SK-N-SH (cell line): Measurements from ENCODE around the gene MSH2. TPM values are rescaled to one million over a fixed set of nuclear protein-coding genes. Genes with fewer than 3 reads are reported as not detected.
A peak's percentile ranks its signal among the peaks of the same experiment; 100 is the strongest.

Source experiments
- CTCF ChIA-PET: fragments of 300-600, 350-600 bp; formaldehyde crosslinking; extraction: SDS; loops from one replicate; lab custom pipeline; 2021; lab: Yijun Ruan, JAX
- POLR2A ChIA-PET: fragments of 350-600 bp; sonication (Branson Sonifier 250); formaldehyde crosslinking; extraction: SDS; loops from one replicate; lab custom pipeline; 2020; ENCODE audit warnings: antibody characterized with exemption, inconsistent platforms; lab: Yijun Ruan, JAX
- DNase-seq: peaks from one replicate; pipeline ENCODE4 v3.0.0; 2012
- H2AFZ ChIP-seq: fragments of 200-600 bp; sonication (generic); 2 replicates; pipeline ENCODE4 v1.8.1; 2016; ENCODE audit warnings: antibody characterized with exemption, mild to moderate bottlenecking, low read depth
- H3F3A ChIP-seq: fragments of 200-600 bp; sonication (generic); replicated peaks from 2 replicates; pipeline ENCODE3; 2016; ENCODE audit warnings: antibody characterized with exemption, mild to moderate bottlenecking; ENCODE audit not compliant: insufficient read depth
- H3K27ac ChIP-seq, 2 experiments: fragments of 200-500 bp in 1 of 2; fragments of 200-600 bp in 1 of 2; sonication (Bioruptor generic) in 1 of 2; sonication (generic), shearing (Covaris generic) in 1 of 2; 2 replicates each; pipeline versions ENCODE4 v1.5.1 to v1.6.1; 2014 to 2016; ENCODE audit warnings: low read depth in 2 of 2, inconsistent platforms in 1 of 2, low read length in 1 of 2, mild to moderate bottlenecking in 1 of 2, mixed read lengths in 1 of 2
- H3K27me3 ChIP-seq: fragments of 200-600 bp; sonication (generic), shearing (Covaris generic); 2 replicates; pipeline ENCODE4 v1.6.1; 2016; ENCODE audit warnings: mixed run types; ENCODE audit not compliant: insufficient read depth
- H3K36me3 ChIP-seq, 2 experiments: fragments of 200-500 bp in 1 of 2; fragments of 200-600 bp in 1 of 2; sonication (Bioruptor generic) in 1 of 2; sonication (generic) in 1 of 2; replicated peaks in 1 of 2; 2 replicates each; pipeline versions ENCODE3 to v1.5.1; 2014 to 2016; ENCODE audit warnings: low read length in 1 of 2, mild to moderate bottlenecking in 1 of 2; ENCODE audit not compliant: insufficient read depth in 2 of 2, control insufficient read depth in 1 of 2
- H3K4me1 ChIP-seq, 2 experiments: fragments of 200-500 bp in 1 of 2; fragments of 200-600 bp in 1 of 2; sonication (Bioruptor generic) in 1 of 2; sonication (generic), shearing (Covaris generic) in 1 of 2; 2 replicates each; pipeline versions ENCODE4 v1.5.1 to v1.6.1; 2014 to 2016; ENCODE audit warnings: low read depth in 1 of 2, low read length in 1 of 2, mixed run types in 1 of 2; ENCODE audit not compliant: insufficient read depth in 2 of 2, control insufficient read depth in 1 of 2
- H3K4me2 ChIP-seq: fragments of 200-600 bp; sonication (generic), shearing (Covaris generic); 2 replicates; pipeline ENCODE4 v1.6.1; 2017; ENCODE audit warnings: mixed run types
- H3K4me3 ChIP-seq, 2 experiments: fragments of 200-500 bp in 1 of 2; fragments of 200-600 bp in 1 of 2; sonication (Bioruptor generic) in 1 of 2; sonication (generic), shearing (Covaris generic) in 1 of 2; 2 replicates each; pipeline versions ENCODE4 v1.5.1 to v1.8.1; 2014 to 2016; ENCODE audit warnings: low read depth in 2 of 2, inconsistent platforms in 1 of 2, low read length in 1 of 2, mild to moderate bottlenecking in 1 of 2, mixed read lengths in 1 of 2, moderate library complexity in 1 of 2
- H3K79me2 ChIP-seq: fragments of 200-600 bp; sonication (generic); 2 replicates; pipeline ENCODE4 v1.8.1; 2017; ENCODE audit warnings: mild to moderate bottlenecking; ENCODE audit not compliant: insufficient read depth
- H3K9ac ChIP-seq: fragments of 200-600 bp; sonication (generic); 2 replicates; pipeline ENCODE4 v1.6.1; 2017; ENCODE audit warnings: mixed run types
- H3K9me2 ChIP-seq: fragments of 200-600 bp; sonication (generic); 2 replicates; pipeline ENCODE4 v1.6.1; 2017; ENCODE audit warnings: mixed run types
- H3K9me3 ChIP-seq: fragments of 200-600 bp; sonication (generic); 2 replicates; pipeline ENCODE4 v1.6.1; 2017; ENCODE audit warnings: mixed run types, mild to moderate bottlenecking, moderate library complexity
- H4K20me1 ChIP-seq: fragments of 200-600 bp; sonication (generic); 2 replicates; pipeline ENCODE4 v1.6.1; 2017; ENCODE audit warnings: mild to moderate bottlenecking, mixed run types; ENCODE audit not compliant: insufficient read depth
- EP300 ChIP-seq, 2 experiments: IDR thresholded peaks; 2 replicates each; pipeline versions ENCODE4 v1.4.0 to v1.6.1; 2012; ENCODE audit warnings: borderline replicate concordance in 1 of 2, low read depth in 1 of 2, low read length in 1 of 2
- FOSL2 ChIP-seq: IDR thresholded peaks from 2 replicates; pipeline ENCODE4 v1.4.0; 2012; ENCODE audit warnings: low read depth, mild to moderate bottlenecking, moderate library complexity, borderline replicate concordance
- FOXJ3 ChIP-seq: sonication (generic); formaldehyde crosslinking; IDR thresholded peaks from 2 replicates; pipeline ENCODE4 v1.5.1; 2020; ENCODE audit warnings: mild to moderate bottlenecking, missing genetic modification reagents
- GABPA ChIP-seq: IDR thresholded peaks from 2 replicates; pipeline ENCODE4 v1.4.0; 2012; ENCODE audit warnings: low read depth, mild to moderate bottlenecking
- GATA2 ChIP-seq: sonication (generic); formaldehyde crosslinking; IDR thresholded peaks from 2 replicates; pipeline ENCODE4 v1.5.0; 2020; ENCODE audit warnings: mild to moderate bottlenecking, missing genetic modification reagents
- IRF3 ChIP-seq: fragments of 150-350 bp; IDR thresholded peaks from 2 replicates; pipeline ENCODE4 v1.6.1; 2016; ENCODE audit warnings: mild to moderate bottlenecking, low read depth, low read length
- JUND ChIP-seq: IDR thresholded peaks from 2 replicates; pipeline ENCODE4 v1.4.0; 2012
- MAX ChIP-seq: IDR thresholded peaks from 2 replicates; pipeline ENCODE4 v1.4.0; 2012; ENCODE audit warnings: low read depth
- MEF2A ChIP-seq: IDR thresholded peaks from 2 replicates; pipeline ENCODE4 v1.4.0; 2012; ENCODE audit warnings: low read depth, borderline replicate concordance
- MXI1 ChIP-seq: IDR thresholded peaks from 2 replicates; pipeline ENCODE4 v1.6.1; 2012; ENCODE audit warnings: mild to moderate bottlenecking, low read depth, low read length, improper control_type of control experiment
- NFIC ChIP-seq: IDR thresholded peaks from 2 replicates; pipeline ENCODE4 v1.4.0; 2012; ENCODE audit warnings: borderline replicate concordance
- NRF1 ChIP-seq: IDR thresholded peaks from 2 replicates; pipeline ENCODE4 v1.6.1; 2012; ENCODE audit warnings: low read depth, mild to moderate bottlenecking, low read length
- PBX3 ChIP-seq: IDR thresholded peaks from 2 replicates; pipeline ENCODE4; 2012
- POLR2AphosphoS5 ChIP-seq: IDR thresholded peaks from 2 replicates; pipeline ENCODE4 v1.6.1; 2012; ENCODE audit warnings: low read depth, low read length
- RAD21 ChIP-seq: IDR thresholded peaks from 2 replicates; pipeline ENCODE4 v1.6.1; 2012; ENCODE audit warnings: mild to moderate bottlenecking, low read length
- RCOR1 ChIP-seq: fragments of 150-350 bp; IDR thresholded peaks from 2 replicates; pipeline ENCODE4 v1.6.1; 2017; ENCODE audit warnings: antibody characterized with exemption, low read length
- REST ChIP-seq: IDR thresholded peaks from 2 replicates; pipeline ENCODE4 v1.6.1; 2012; ENCODE audit warnings: mild to moderate bottlenecking, low read depth, low read length, moderate library complexity
- RFX5 ChIP-seq: IDR thresholded peaks from 2 replicates; pipeline ENCODE4 v1.6.1; 2012; ENCODE audit warnings: mild to moderate bottlenecking, improper control_type of control experiment, low read length
- RXRA ChIP-seq: IDR thresholded peaks from 2 replicates; pipeline ENCODE4 v1.4.0; 2012; ENCODE audit warnings: low read depth, mild to moderate bottlenecking, borderline replicate concordance
- SIN3A ChIP-seq: IDR thresholded peaks from 2 replicates; pipeline ENCODE4 v1.6.1; 2012; ENCODE audit warnings: low read depth, mild to moderate bottlenecking, low read length, moderate library complexity, borderline replicate concordance
- SMC3 ChIP-seq: IDR thresholded peaks from 2 replicates; pipeline ENCODE4 v1.6.1; 2012; ENCODE audit warnings: low read depth, low read length, improper control_type of control experiment
- TCF12 ChIP-seq: IDR thresholded peaks from 2 replicates; pipeline ENCODE4 v1.4.0; 2012
- TEAD4 ChIP-seq: IDR thresholded peaks from 2 replicates; pipeline ENCODE4 v1.4.0; 2012; ENCODE audit warnings: mild to moderate bottlenecking, borderline replicate concordance; ENCODE audit not compliant: insufficient read depth
- USF1 ChIP-seq: IDR thresholded peaks from 2 replicates; pipeline ENCODE4 v1.4.0; 2012; ENCODE audit warnings: low read depth, borderline replicate concordance
- YY1 ChIP-seq: IDR thresholded peaks from 2 replicates; pipeline ENCODE4 v1.4.0; 2012; ENCODE audit warnings: low read depth, mild to moderate bottlenecking
- WGBS: methylation state at CpG from one replicate; pipeline ENCODE4 v1.1.6; 2017; ENCODE audit warnings: low lambda C conversion rate; 5-methylcytosine and 5-hydroxymethylcytosine counted together
- polyA plus RNA-seq, 3 experiments: library from polyadenylated mRNA; depleted of rRNA; stranded (reverse); fragments of >200 nt; gene quantifications; 2 replicates each; pipeline ENCODE4 v1.2.3, GENCODE V29; 2012
- TF ChIP-seq, protein P1 (sequence below): fragments of 150-350 bp; IDR thresholded peaks from 2 replicates; pipeline ENCODE4 v1.6.1; 2017; ENCODE audit warnings: antibody characterized with exemption, low read length, low read depth, borderline replicate concordance

The MSH2 gene
- polyA plus RNA-seq, 1 of the 3 experiments (the other 2 are of a cell fraction): 13.7 TPM

DNA sequence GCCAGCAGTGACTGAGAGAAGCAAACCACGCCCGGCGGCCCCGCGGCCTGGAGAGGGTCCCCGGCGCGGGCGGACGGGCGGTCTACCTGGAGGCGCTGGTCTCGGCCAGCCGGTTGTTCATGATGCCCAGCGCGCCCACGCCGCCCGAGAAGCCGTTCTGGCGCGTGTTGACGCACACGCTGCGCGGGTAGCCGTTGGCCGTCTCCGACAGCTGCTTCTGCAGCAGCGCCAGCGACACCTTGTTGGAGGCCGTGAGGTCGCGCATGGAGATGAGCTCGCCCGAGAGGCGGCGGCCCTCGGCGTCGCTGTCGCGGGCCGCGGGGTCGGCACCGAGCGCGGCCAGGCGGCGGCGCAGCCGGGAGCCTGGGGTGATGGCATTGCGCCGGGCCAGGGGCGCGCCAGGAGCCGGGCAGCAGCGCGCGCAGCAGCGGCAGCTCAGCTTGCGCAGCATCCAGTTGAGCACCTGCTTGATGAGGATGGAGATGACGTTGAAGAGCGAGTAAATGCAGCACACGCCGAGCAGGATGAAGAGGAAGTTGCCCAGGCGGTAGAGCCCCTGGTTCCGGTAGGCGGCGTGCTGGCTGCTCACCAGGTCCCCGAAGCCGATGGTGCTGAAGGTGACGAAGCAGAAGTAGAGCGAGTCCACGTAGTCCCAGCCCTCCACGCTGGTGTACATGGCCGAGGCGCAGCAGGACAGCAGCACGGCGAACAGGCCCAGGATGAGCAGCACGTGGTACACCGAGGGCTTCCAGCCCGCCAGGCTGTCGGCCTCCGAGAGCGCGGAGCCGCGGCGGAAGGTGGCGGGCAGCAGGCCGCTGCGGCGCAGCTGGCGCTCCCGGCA, 118.1 kb downstream of the MSH2 start:
- no peak overlapping the region for H3K9ac ChIP-seq
- WGBS: 7% methylated on average over 52 of the region's 97 CpGs
- no peaks in the 10 kb centered on the region for H3F3A ChIP-seq
- H3K9me3 ChIP-seq: no peaks in the 10 kb centered on the region
- H3K36me3 ChIP-seq: no peaks in the 10 kb centered on the region
- H3K79me2 ChIP-seq: no peaks in the 10 kb centered on the region
- no peaks in the 10 kb centered on the region for H3K9me2 ChIP-seq
- CTCF ChIA-PET: interaction anchor here (0.6 to 2.4 kb wide), 21 partner anchors 9 to 251 kb away, joined by 3 to 16 read pairs (median 3); no protein-coding TSS in a partner anchor
- no peaks in the 10 kb centered on the region for H3K27me3 ChIP-seq
- H3K4me3 ChIP-seq: peak overlapping the region; percentile 52 to 60
- peak overlapping the region in 1 of 2 experiments; percentile 34; a peak in 1 of 4 replicates for H3K27ac ChIP-seq
- H4K20me1 ChIP-seq: no peaks in the 10 kb centered on the region
- peak overlapping the region; percentile 91 for H3K4me2 ChIP-seq
- H3K4me1 ChIP-seq: peaks cover 0 to 15% of the 10 kb centered on the region in 2 experiments; a peak in 1 of 4 replicates
- DNase-seq: peak; percentile 96
- POLR2A ChIA-PET: interaction anchor here (0.6 to 1.5 kb wide), 3 partner anchors 262 to 386 kb away, joined by 3 to 4 read pairs (median 3); partner anchors contain the start of gene MSH6
- peak overlapping the region; percentile 83 for H2AFZ ChIP-seq
- TF ChIP-seq GATA2 (CRISPR knock-in tag) (no peak), TCF12 (no peak), FOXJ3 (CRISPR knock-in tag) (no peak), IRF3 (no peak), NRF1 (peak; percentile 59), USF1 (peak; percentile 53; the same call in 1 of the 2 replicates), NFIC (no peak), JUND (no peak), RFX5 (no peak), SIN3A (no peak), RAD21 (peak; percentile 38), YY1 (no peak), EP300 (IDR thresholded peaks at IDR 0.05; ENCODE audit: borderline replicate concordance in 1 of 2, low read depth in 1 of 2, low read length in 1 of 2) (no peak), POLR2AphosphoS5 (no peak), REST (0 out of 2 replicates have a peak, but pooled peaks have one; percentile 27), RCOR1 (0 out of 2 replicates have a peak, but pooled peaks have one; percentile 9), PBX3 (no peak), FOSL2 (no peak), TEAD4 (no peak), MXI1 (peak; percentile 42; the same call in 1 of the 2 replicates), SMC3 (peak; percentile 29; the same call in 1 of the 2 replicates), GABPA (peak; percentile 60), RXRA (no peak), MEF2A (no peak), MAX (peak; percentile 85)
- TF ChIP-seq, protein P1, sequence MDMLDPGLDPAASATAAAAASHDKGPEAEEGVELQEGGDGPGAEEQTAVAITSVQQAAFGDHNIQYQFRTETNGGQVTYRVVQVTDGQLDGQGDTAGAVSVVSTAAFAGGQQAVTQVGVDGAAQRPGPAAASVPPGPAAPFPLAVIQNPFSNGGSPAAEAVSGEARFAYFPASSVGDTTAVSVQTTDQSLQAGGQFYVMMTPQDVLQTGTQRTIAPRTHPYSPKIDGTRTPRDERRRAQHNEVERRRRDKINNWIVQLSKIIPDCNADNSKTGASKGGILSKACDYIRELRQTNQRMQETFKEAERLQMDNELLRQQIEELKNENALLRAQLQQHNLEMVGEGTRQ: no peak
